Uterus (tissue), 4 donors: ENCODE measurements around the gene KCNH4. TPM values are rescaled to one million over a fixed set of nuclear protein-coding genes. Genes with fewer than 3 reads are reported as not detected.

ENCODE experiments used
- DNase-seq, 2 donors: peaks; one replicate each; pipeline ENCODE4 v3.0.0-alpha.2; 2019 to 2020
- H3K27ac ChIP-seq, 2 donors: fragments of 200-600 bp; sonication (generic); 1 replicate in 1 of 2; 2 replicates in 1 of 2; pipeline ENCODE4 v1.5.1; 2016 to 2018
- H3K27me3 ChIP-seq, 2 donors: fragments of 200-600 bp; sonication (generic); one replicate each; pipeline ENCODE4 v1.5.1; 2018 to 2019; ENCODE audit warnings: control low read depth in 1 of 2
- H3K36me3 ChIP-seq, 2 donors: fragments of 200-600 bp; sonication (generic); one replicate each; pipeline ENCODE4 v1.5.1; 2019; ENCODE audit warnings: control low read depth in 1 of 2
- H3K4me1 ChIP-seq, 2 donors: fragments of 200-600 bp; sonication (generic); one replicate each; pipeline ENCODE4 v1.5.1; 2018 to 2019; ENCODE audit warnings: control low read depth in 1 of 2
- H3K4me3 ChIP-seq, 2 donors: fragments of 200-600 bp; sonication (generic); 1 replicate in 1 of 2; 2 replicates in 1 of 2; pipeline ENCODE4 v1.5.1; 2018 to 2019; ENCODE audit warnings: mild to moderate bottlenecking in 1 of 2
- H3K9me3 ChIP-seq, 2 donors: fragments of 200-600 bp; sonication (generic); one replicate each; pipeline ENCODE4 v1.5.1; 2019; ENCODE audit warnings: control low read depth in 1 of 2
- POLR2A ChIP-seq, 2 donors: fragments of 450-650 bp; IDR thresholded peaks; one replicate each; pipeline ENCODE4 v1.6.1; 2016; ENCODE audit warnings: antibody characterized with exemption in 2 of 2, mild to moderate bottlenecking in 1 of 2, moderate library complexity in 1 of 2
- intact Hi-C: fragments of 100-400 bp; cut with DNase I; formaldehyde crosslinking; loops from one replicate; pipeline ENCODE4 v1.15.1; 2023; ENCODE audit warnings: low total_unique reads
- total RNA-seq, 4 donors: library from RNA; depleted of rRNA in 3 of 4; stranded (reverse); fragments of >200 nt in 3 of 4; gene quantifications; one replicate each; pipeline versions ENCODE4 v1.1.0 to v1.2.4, GENCODE V29; 2014 to 2023
- TF ChIP-seq, protein P1 (sequence below), 4 experiments: fragments of 200-600 bp in 2 of 4; fragments of 450-650 bp in 2 of 4; sonication (generic) in 2 of 4; IDR thresholded peaks; one replicate each; pipeline ENCODE4 v1.5.1; 2016 to 2019; ENCODE audit warnings: antibody characterized with exemption in 4 of 4, mild to moderate bottlenecking in 2 of 4, moderate library complexity in 1 of 4
- donor health status: DM: yes; HTN: yes; CAD: no.

Gene KCNH4
- total RNA-seq, 4 donors from 2014 or later: 0.55 TPM; not detected in 3

DNA sequence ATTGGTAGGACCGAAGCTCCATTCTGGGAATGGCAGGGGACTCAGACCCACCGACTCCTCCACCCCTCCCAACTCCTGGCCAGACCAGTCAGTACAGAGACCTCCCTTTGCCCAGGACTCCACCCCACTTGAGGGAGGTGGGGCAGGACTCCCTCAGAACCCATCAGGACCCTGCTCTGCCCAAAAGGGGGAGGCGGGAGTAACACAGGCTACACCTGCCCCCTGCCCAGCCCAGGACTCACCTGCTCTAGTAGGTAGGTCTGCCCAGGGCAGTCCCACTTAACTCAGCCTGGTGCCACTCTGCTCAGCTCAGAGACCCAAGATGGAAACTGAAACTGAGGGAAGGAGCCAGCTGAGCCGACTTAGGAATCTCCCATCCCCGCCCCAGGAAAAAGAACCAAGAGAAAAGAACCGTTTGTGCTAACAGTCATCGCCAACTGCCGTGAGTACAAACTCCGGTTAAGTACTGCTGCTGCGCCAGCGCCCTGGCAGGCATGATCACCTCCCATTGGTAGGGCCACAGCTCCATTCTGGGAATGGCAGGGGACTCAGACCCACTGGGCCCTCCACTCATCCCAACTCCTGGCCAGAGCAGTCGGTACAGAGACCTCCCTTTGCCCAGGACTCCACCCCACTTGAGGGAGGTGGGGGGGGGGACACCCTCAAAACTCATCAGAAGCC lies 68.9 kb downstream of the KCNH4 start:
- Histone ChIP-seq H3K4me3 (peak overlapping the region; percentile 42 to 50), H3K27me3 (no peaks in the 10 kb centered on the region), H3K9me3 (no peaks in the 10 kb centered on the region), H3K36me3 (no peaks in the 10 kb centered on the region), H3K4me1 (peaks cover 7 to 14% of the 10 kb centered on the region in 2 donors), H3K27ac (peak overlapping the region; percentile 93 to 94)
- peak in 1 of 2 donors; percentile 42 for DNase-seq
- intact Hi-C loops: loop anchor here (10.0 kb wide), 1 partner anchor 147 kb away; the partner anchor contains the start of gene CNP
- TF ChIP-seq, protein P1, sequence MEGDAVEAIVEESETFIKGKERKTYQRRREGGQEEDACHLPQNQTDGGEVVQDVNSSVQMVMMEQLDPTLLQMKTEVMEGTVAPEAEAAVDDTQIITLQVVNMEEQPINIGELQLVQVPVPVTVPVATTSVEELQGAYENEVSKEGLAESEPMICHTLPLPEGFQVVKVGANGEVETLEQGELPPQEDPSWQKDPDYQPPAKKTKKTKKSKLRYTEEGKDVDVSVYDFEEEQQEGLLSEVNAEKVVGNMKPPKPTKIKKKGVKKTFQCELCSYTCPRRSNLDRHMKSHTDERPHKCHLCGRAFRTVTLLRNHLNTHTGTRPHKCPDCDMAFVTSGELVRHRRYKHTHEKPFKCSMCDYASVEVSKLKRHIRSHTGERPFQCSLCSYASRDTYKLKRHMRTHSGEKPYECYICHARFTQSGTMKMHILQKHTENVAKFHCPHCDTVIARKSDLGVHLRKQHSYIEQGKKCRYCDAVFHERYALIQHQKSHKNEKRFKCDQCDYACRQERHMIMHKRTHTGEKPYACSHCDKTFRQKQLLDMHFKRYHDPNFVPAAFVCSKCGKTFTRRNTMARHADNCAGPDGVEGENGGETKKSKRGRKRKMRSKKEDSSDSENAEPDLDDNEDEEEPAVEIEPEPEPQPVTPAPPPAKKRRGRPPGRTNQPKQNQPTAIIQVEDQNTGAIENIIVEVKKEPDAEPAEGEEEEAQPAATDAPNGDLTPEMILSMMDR (IDR thresholded peaks at IDR 0.05): no peak
- TF ChIP-seq POLR2A (IDR thresholded peaks at IDR 0.05): no peak

DNA sequence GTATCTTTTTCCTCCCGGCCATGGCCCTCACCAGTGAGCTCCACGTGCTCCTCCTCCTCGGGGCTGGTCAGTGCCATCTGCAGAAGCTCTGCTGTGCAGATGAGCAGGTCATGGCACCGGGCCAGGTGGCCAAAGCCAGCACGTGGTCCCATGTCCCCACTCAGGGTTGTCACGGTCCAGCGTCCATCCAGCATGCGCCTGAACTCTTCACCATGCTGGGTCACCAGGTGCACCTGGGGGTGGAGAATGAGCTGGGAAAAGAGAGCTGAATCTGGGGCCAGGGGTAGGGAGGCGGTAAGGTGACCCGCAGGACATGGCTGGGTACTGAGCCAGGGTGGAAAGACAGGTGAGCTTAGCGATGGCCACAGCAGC lies 69.7 kb downstream of the KCNH4 start:
- TF ChIP-seq, protein P1 (IDR thresholded peaks at IDR 0.05): no peak
- TF ChIP-seq POLR2A (IDR thresholded peaks at IDR 0.05): no peak
- no peaks in the 10 kb centered on the region for H3K36me3 ChIP-seq
- intact Hi-C loops: loop anchor here (10.0 kb wide), 1 partner anchor 146 kb away; the partner anchor contains the start of gene CNP
- no peak for DNase-seq
- no peak overlapping the region for H3K4me3 ChIP-seq
- H3K9me3 ChIP-seq: no peaks in the 10 kb centered on the region
- peaks cover 7 to 14% of the 10 kb centered on the region in 2 donors for H3K4me1 ChIP-seq
- no peaks in the 10 kb centered on the region for H3K27me3 ChIP-seq
- H3K27ac ChIP-seq: peak overlapping the region; percentile 93 to 94

DNA sequence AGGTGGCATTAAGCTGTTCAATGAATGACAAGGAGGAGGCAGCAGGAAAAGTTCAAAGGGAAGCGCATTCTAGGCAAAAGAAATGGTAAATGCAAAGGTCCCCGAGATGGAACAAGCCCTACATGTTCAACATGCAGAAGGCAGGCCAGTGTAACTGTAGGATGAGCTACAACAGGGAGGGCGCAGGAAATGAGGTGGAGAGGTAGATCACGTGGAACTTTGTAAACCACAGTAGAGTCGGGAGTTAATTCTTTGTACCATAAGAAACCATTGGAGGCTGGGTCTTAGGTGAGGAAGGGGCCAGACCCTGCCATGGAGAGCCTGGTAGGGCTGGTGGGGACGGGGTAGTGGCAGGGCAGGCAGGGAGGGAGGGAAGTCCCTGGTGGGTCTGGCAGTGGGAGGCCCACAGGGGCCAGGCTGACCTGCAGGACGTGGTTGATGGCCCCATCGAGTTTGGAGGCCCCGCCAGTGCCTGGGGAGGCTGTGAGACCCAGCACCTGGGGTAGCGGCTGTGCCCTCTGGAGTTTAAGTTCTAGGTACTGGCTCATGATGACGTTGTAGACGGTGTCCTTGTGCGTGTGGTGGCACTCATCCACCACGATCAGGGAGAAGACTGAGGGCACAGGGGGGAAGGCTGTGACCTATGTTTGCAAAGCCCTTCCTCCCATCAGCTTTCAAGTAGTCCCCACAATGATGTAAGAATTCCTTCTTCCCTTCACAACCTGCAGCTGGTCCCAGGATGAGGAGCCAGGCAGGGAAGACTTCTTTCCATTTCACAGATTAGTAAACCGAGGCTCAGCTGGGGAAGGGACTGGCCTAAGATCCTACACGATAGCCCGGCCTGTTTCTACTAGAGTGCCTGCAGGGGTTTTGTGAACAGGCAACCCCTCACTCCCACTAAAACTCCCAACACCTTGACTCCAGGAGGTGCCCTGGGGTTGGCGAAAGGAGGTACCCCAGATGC lies 70.4 kb downstream of the KCNH4 start:
- no peak overlapping the region for H3K4me3 ChIP-seq
- no peaks in the 10 kb centered on the region for H3K36me3 ChIP-seq
- intact Hi-C loops: loop anchor here (10.0 kb wide), 1 partner anchor 146 kb away; the partner anchor contains the start of gene CNP
- peaks cover 7 to 14% of the 10 kb centered on the region in 2 donors for H3K4me1 ChIP-seq
- no peaks in the 10 kb centered on the region for H3K9me3 ChIP-seq
- DNase-seq: no peak
- no peaks in the 10 kb centered on the region for H3K27me3 ChIP-seq
- H3K27ac ChIP-seq: peak overlapping the region in 1 of 2 donors; percentile 93
- TF ChIP-seq, protein P1 (IDR thresholded peaks at IDR 0.05): no peak
- TF ChIP-seq POLR2A (IDR thresholded peaks at IDR 0.05): no peak

DNA sequence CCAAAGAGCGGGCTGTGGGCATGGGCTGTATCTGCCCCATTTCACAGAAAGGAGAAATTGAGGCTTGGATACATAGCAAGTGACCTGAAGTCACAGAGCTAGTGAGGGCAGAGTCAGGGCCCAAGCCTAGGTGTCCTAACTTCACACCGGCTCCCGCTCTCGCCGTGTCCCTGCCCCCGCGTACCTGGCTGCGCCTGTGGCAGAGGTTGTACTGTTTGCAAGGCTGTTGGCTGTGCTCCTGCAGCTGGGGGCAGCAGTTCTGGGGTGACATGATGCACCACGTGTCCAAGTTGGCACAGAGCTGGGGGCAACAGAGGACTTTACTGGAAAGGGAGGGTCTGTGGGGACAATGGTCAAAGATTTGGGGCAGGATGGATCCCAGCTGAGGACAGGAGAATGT lies 71.9 kb downstream of the KCNH4 start:
- Histone ChIP-seq H3K4me1 (peaks cover 7 to 14% of the 10 kb centered on the region in 2 donors), H3K36me3 (no peaks in the 10 kb centered on the region), H3K9me3 (no peaks in the 10 kb centered on the region), H3K27ac (no peak overlapping the region), H3K4me3 (no peak overlapping the region), H3K27me3 (no peaks in the 10 kb centered on the region)
- intact Hi-C loops: no loop called here
- no peak for TF ChIP-seq POLR2A (IDR thresholded peaks at IDR 0.05)
- TF ChIP-seq, protein P1 (IDR thresholded peaks at IDR 0.05): no peak
- DNase-seq: no peak
